WTC11 (cell line): ENCODE measurements around the gene FBXL14.

ENCODE experiments used
- ATF2 ChIP-seq: sonication (generic); formaldehyde crosslinking; IDR thresholded peaks from 2 replicates; pipeline ENCODE4 v1.8.1; 2022; ENCODE audit warnings: low read depth, missing genetic modification reagents, borderline replicate concordance
- CBFB ChIP-seq: sonication (generic); formaldehyde crosslinking; IDR thresholded peaks from 2 replicates; pipeline ENCODE4 v1.8.1; 2022; ENCODE audit warnings: mild to moderate bottlenecking, low read depth, missing genetic modification reagents
- CTCF ChIP-seq: fragments of 200-600 bp; IDR thresholded peaks from 2 replicates; pipeline ENCODE4 v1.8.0; 2022; ENCODE audit warnings: antibody characterized with exemption
- E2F5 ChIP-seq: sonication (generic); formaldehyde crosslinking; IDR thresholded peaks from 2 replicates; pipeline ENCODE4 v1.8.1; 2022; ENCODE audit warnings: mild to moderate bottlenecking, moderate library complexity, missing genetic modification reagents
- IRF2 ChIP-seq: sonication (generic); formaldehyde crosslinking; IDR thresholded peaks from 2 replicates; pipeline ENCODE4 v1.8.0; 2022; ENCODE audit warnings: low read depth, missing genetic modification reagents, borderline replicate concordance
- MXD4 ChIP-seq: fragments of 250-450 bp; sonication (Bioruptor Pico); IDR thresholded peaks from 2 replicates; pipeline ENCODE4 v1.8.0; 2021; ENCODE audit warnings: mild to moderate bottlenecking, moderate library complexity, borderline replicate concordance
- NFATC4 ChIP-seq: fragments of 250-450 bp; sonication (Bioruptor Pico); IDR thresholded peaks from 2 replicates; pipeline ENCODE4 v1.9.0; 2021; ENCODE audit warnings: mild to moderate bottlenecking
- RELA ChIP-seq: sonication (generic); formaldehyde crosslinking; IDR thresholded peaks from 2 replicates; pipeline ENCODE4 v1.8.1; 2022; ENCODE audit warnings: missing genetic modification reagents, mild to moderate bottlenecking, borderline replicate concordance
- RORB ChIP-seq: fragments of 250-450 bp; sonication (Bioruptor Pico); IDR thresholded peaks from 2 replicates; pipeline ENCODE4 v1.9.0; 2021; ENCODE audit warnings: mild to moderate bottlenecking
- SP1 ChIP-seq: sonication (generic); formaldehyde crosslinking; conservative IDR thresholded peaks from 2 replicates; pipeline ENCODE4 v1.8.1; 2022; ENCODE audit warnings: missing genetic modification reagents
- TCF7 ChIP-seq: sonication (generic); formaldehyde crosslinking; IDR thresholded peaks from 2 replicates; pipeline ENCODE4 v1.8.0; 2022; ENCODE audit warnings: mild to moderate bottlenecking, low read depth, missing genetic modification reagents, moderate library complexity
- ZNF416 ChIP-seq: fragments of 250-450 bp; sonication (Bioruptor Pico); IDR thresholded peaks from 2 replicates; pipeline ENCODE4 v1.9.0; 2021; ENCODE audit warnings: mild to moderate bottlenecking, inconsistent platforms

- TF ChIP-seq SP1 (no peak), CTCF (no peak), NFATC4 (CRISPR knock-in tag) (no peak), RELA (no peak), MXD4 (CRISPR knock-in tag) (no peak), E2F5 (CRISPR knock-in tag) (no peak), IRF2 (CRISPR knock-in tag) (no peak), TCF7 (CRISPR knock-in tag) (no peak), RORB (CRISPR knock-in tag) (no peak), ZNF416 (no peak), CBFB (CRISPR knock-in tag) (no peak), ATF2 (CRISPR knock-in tag) (no peak)
Measured at GRCh38 chr12:1531153-1531653, 63.2 kb downstream of the FBXL14 start.
